Activated CD4-positive, alpha-beta memory T cell treated with anti-CD3 and anti-CD28 coated beads, Interleukin-2, amount 10 ng/mL, durations not matched to agents 7 days and 5 days (primary cell): ENCODE results near the gene DDX60. TPM values are rescaled to one million over a fixed set of nuclear protein-coding genes. Genes with fewer than 3 reads are reported as not detected.

Experiments
- CTCF ChIA-PET: fragments of 350-600 bp; sonication (Branson Sonifier 250); formaldehyde crosslinking; loops from one replicate; lab custom pipeline; 2021; ENCODE audit warnings: antibody characterized with exemption, inconsistent platforms; lab: Charles Lee
- POLR2A ChIA-PET: fragments of 350-600 bp; sonication (Branson Sonifier 250); formaldehyde crosslinking; loops from one replicate; lab custom pipeline; 2021; ENCODE audit warnings: antibody characterized with exemption; lab: Charles Lee
- DNase-seq: peaks from one replicate; pipeline ENCODE4 v3.0.0-alpha.2; 2020
- H3K27ac Mint-ChIP-seq: one replicate; pipeline ENCODE4 v1.8.0; 2021; ENCODE audit warnings: mild to moderate bottlenecking, mixed read lengths
- H3K27me3 Mint-ChIP-seq: one replicate; pipeline ENCODE4 v1.8.0; 2021; ENCODE audit warnings: mixed read lengths
- H3K36me3 Mint-ChIP-seq: one replicate; pipeline ENCODE4 v1.8.0; 2021; ENCODE audit warnings: low read depth, mixed read lengths
- H3K4me1 Mint-ChIP-seq: one replicate; pipeline ENCODE4 v1.8.0; 2021; ENCODE audit warnings: mixed read lengths
- H3K4me3 Mint-ChIP-seq: one replicate; pipeline ENCODE4 v1.8.0; 2021; ENCODE audit warnings: mild to moderate bottlenecking, mixed read lengths
- H3K9me3 Mint-ChIP-seq: one replicate; pipeline ENCODE4 v1.8.0; 2021; ENCODE audit warnings: mixed read lengths
- total RNA-seq, 2 experiments: library from RNA; stranded (reverse); gene quantifications; one replicate each; pipeline ENCODE4 v1.2.3, GENCODE V29; 2021

The DDX60 gene
- total RNA-seq, 2 experiments from 2014 or later, result 140 to 147 TPM

DNA sequence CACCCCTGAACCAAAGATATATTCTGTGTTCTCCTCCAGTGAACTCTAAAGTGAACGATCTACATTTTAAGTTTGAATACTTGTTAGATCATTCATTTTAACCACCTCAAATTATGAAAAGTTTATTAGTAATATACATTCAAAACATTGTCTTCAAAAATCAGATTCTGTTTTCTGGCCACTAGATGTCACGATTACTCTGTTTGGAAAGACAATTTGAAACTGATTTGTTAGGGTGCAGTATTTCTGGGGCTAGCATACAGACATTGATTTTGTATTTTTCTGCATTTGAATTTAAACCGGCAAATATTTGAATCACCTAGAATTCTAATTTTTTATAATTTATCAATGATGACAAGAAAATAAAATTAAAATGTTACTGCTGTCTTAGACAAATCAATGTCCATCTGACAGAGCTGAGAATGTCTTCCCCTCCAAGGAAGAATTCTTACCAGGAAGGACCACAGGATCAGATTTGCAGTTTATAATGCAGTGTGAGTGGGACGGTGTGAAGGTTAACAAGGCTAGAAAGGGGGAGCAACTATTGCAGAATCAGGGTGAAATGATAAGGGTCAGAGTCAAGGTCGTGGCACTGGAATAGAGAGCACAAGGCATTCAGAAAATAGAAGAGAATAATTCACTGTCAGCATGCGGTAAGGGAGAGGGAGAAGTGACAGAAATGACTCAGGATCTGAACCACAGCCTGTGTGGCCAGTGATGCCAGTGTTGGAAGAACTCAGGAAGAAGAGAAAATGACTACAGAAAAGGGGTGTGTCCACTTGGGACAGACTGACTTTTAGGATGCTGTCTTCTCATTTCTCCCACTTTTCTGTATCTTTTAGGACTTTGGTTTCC is 134.6 kb downstream of the DDX60 start:
- H3K4me3 Mint-ChIP-seq, result no peak overlapping the region
- ChIA-PET CTCF (interaction anchor here (1.0 to 1.2 kb wide), 2 partner anchors 332 to 737 kb away, joined by 3 read pairs; no protein-coding TSS in a partner anchor), POLR2A (no interaction called here)
- no peak overlapping the region for H3K27ac Mint-ChIP-seq
- no peaks in the 10 kb centered on the region for H3K27me3 Mint-ChIP-seq
- no peaks in the 10 kb centered on the region for H3K9me3 Mint-ChIP-seq
- DNase-seq, result no peak
- peaks cover 8% of the 10 kb centered on the region for H3K4me1 Mint-ChIP-seq
- no peaks in the 10 kb centered on the region for H3K36me3 Mint-ChIP-seq

DNA sequence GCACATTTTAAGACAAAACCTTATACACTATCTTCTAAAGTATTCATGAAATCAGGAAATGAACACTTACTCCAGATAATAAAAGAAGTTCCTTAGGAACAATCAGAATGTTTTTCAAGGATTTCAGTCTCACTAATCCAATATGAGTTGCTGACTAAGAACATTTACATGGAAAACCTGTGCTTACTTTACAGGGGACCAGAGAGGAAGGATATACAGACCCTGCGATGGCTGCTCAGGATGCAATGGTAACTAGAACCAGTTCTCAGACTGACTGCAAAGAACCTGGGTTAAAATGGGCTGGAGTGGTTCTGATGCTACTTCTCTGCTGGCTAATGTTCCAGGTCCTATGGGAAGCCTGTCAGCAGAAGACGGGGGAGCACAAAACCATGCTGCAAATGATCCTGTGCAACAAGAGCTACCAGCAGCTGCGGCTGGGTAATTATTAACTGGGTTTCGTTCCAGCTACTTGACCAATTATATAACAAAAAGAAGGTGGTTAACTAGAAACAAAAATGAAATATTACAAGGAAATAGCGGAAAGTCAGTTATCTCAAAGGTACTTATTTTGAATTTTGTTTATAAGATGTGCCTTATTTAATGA is 140.9 kb downstream of the DDX60 start:
- Mint-ChIP-seq H3K36me3 (no peaks in the 10 kb centered on the region), H3K9me3 (no peaks in the 10 kb centered on the region), H3K4me1 (no peaks in the 10 kb centered on the region), H3K27ac (no peak overlapping the region), H3K4me3 (no peak overlapping the region), H3K27me3 (no peaks in the 10 kb centered on the region)
- CTCF ChIA-PET, result interaction anchor here (0.8 kb wide), 1 partner anchor 24 kb away, joined by 4 read pairs; no protein-coding TSS in a partner anchor
- no peak for DNase-seq
- POLR2A ChIA-PET, result no interaction called here

DNA sequence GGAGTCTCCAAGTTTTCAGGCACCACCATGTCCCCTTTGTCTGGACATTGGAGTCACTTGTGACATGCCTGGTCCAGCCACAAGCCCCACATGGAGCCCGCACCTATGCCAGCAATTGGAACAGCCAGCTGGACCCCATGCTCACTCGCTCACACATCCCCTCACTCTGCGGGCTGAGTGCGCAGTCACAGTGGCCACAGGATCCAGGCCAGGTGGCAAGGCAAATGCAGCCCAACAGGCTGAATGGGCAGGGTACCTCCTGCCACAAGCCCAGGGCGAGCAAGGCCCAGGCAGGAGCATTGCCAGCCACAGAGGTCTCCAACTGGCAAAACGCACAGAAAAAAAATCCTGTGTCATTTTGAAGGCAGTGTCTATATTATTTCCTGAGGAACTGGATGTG is 144.2 kb downstream of the DDX60 start:
- H3K4me3 Mint-ChIP-seq, result no peak overlapping the region

DNA sequence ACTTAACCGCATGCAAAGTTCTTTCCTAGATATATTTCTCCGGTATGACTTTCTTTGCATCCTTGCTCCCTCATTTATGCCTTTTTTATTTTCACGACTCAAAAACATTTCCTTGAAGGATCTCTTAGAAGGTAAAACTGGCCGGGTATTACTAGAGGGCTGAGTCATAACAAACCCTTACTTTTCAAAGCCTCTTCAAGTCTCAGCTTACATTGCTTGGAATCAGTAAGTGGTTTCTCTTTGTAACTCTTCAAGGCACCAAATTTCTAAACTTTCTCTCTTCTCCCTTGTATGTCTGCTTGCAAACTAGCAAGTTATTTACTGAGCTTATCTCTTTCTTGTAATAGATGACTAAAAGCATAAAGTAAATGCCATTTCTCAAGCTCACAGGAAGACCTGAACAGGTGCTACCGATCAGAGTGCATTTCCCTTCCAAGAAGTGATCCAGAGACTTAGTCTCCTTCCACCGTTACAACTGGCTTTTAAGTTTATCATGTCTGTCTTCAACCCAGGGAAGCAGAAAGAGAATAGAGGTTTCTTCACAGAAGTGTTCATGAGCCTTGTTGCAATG is 150.8 kb downstream of the DDX60 start:
- Mint-ChIP-seq H3K36me3 (no peaks in the 10 kb centered on the region), H3K9me3 (no peaks in the 10 kb centered on the region), H3K4me1 (peaks cover 6% of the 10 kb centered on the region), H3K4me3 (no peak overlapping the region), H3K27ac (no peak overlapping the region), H3K27me3 (no peaks in the 10 kb centered on the region)
- CTCF ChIA-PET, result no interaction called here
- no peak for DNase-seq
- POLR2A ChIA-PET, result interaction anchor here (0.6 kb wide), 1 partner anchor 62 kb away, joined by 3 read pairs; no protein-coding TSS in a partner anchor

More for the DNA sequence above, 144.2 kb downstream of the DDX60 start:
- Mint-ChIP-seq H3K4me1 (no peaks in the 10 kb centered on the region), H3K36me3 (no peaks in the 10 kb centered on the region), H3K9me3 (no peaks in the 10 kb centered on the region), H3K27ac (no peak overlapping the region), H3K27me3 (no peaks in the 10 kb centered on the region)
- DNase-seq, result no peak
- ChIA-PET CTCF (no interaction called here), POLR2A (no interaction called here)

Other genes with a start within 250 kb of the DDX60 start
- gene ANXA10, start 226.2 kb downstream of the DDX60 start, total RNA-seq, result not detected
- 10 to 100 TPM; 73.3 to 78.4 TPM for gene DDX60L, start 161.7 kb upstream of the DDX60 start, total RNA-seq
- gene PALLD, start 178.3 kb upstream of the DDX60 start, total RNA-seq, result 1 to 10 TPM; 5.4 to 5.8 TPM